IPS-18a (cell line): ENCODE data around the gene MYCL.

ENCODE experiments used
- H3K27ac ChIP-seq: one replicate; pipeline ENCODE4 v1.5.1; 2013; ENCODE audit warnings: low read length
- H3K27me3 ChIP-seq: one replicate; pipeline ENCODE4 v1.6.1; 2013; ENCODE audit warnings: mild to moderate bottlenecking, low read length; ENCODE audit not compliant: control insufficient read depth, insufficient read depth
- H3K36me3 ChIP-seq: one replicate; pipeline ENCODE4 v1.6.1; 2013; ENCODE audit warnings: low read depth, low read length; ENCODE audit not compliant: control insufficient read depth
- H3K4me1 ChIP-seq: one replicate; pipeline ENCODE4 v1.6.1; 2013; ENCODE audit warnings: low read depth, low read length; ENCODE audit not compliant: control insufficient read depth
- H3K4me3 ChIP-seq: one replicate; pipeline ENCODE4 v1.5.1; 2013; ENCODE audit warnings: low read length
- H3K9ac ChIP-seq: one replicate; pipeline ENCODE4 v1.6.1; 2013; ENCODE audit warnings: mild to moderate bottlenecking, low read length, moderate library complexity
- H3K9me3 ChIP-seq: one replicate; pipeline ENCODE4 v1.6.1; 2013; ENCODE audit warnings: low read depth, low read length; ENCODE audit not compliant: control insufficient read depth

MYCL gene

DNA sequence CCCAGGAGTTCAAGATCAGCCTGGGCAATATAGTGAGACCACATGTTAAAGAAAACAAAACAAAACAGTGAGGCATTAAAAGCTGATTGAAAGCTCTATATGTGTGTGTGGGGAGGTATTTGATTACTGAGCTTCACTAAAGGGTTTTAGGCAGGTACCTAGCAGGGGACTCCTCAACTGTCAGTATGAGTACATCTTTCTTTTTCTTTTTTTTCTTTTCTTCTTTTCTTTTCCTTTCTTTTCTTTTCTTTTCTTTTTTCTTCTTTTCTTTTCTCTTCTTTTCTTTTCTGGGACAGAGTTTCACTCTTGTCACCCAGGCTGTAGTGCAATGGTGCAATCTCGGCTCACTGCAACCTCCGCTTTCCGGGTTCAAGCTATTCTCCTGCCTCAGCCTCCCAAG is 8.5 kb upstream of the MYCL start:
- Histone ChIP-seq H3K9me3 (peaks cover 11% of the 10 kb centered on the region), H3K9ac (no peak overlapping the region), H3K4me1 (no peaks in the 10 kb centered on the region), H3K27me3 (no peaks in the 10 kb centered on the region), H3K4me3 (no peak overlapping the region), H3K36me3 (no peaks in the 10 kb centered on the region), H3K27ac (no peak overlapping the region)

DNA sequence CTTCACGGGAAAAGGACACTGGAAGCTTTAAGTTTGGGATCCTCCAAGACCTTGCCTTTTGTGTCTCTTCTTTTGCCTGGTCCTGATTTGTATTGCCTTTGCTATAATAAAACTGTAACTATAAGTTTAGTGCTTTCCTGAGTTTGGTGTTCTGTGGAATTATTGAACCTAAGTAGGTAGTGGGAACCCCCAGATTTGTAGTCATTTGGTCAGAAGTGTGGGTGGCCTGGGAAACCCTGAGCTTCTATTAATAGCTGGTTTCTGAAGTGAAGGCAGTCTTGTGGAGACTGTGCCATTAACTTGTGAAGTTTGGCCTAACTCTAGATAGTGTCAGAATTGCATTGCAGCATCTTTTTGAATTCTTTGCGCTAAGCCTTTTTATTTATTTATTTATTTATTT is 6.8 kb upstream of the MYCL start:
- no peaks in the 10 kb centered on the region for H3K36me3 ChIP-seq
- H3K27ac ChIP-seq, result no peak overlapping the region
- H3K4me1 ChIP-seq, result no peaks in the 10 kb centered on the region
- H3K9ac ChIP-seq, result no peak overlapping the region
- H3K4me3 ChIP-seq, result no peak overlapping the region
- peaks cover 8% of the 10 kb centered on the region for H3K27me3 ChIP-seq
- peaks cover 11% of the 10 kb centered on the region for H3K9me3 ChIP-seq

- H3K27ac ChIP-seq, result no peak overlapping the region
- no peaks in the 10 kb centered on the region for H3K36me3 ChIP-seq
- H3K27me3 ChIP-seq, result peaks cover 15% of the 10 kb centered on the region
- peaks cover 11% of the 10 kb centered on the region for H3K9me3 ChIP-seq
- H3K4me1 ChIP-seq, result no peaks in the 10 kb centered on the region
- H3K9ac ChIP-seq, result no peak overlapping the region
- H3K4me3 ChIP-seq, result no peak overlapping the region
These were observed 6.1 kb upstream of the MYCL start for GRCh38 chr1:39907528-39908453.

DNA sequence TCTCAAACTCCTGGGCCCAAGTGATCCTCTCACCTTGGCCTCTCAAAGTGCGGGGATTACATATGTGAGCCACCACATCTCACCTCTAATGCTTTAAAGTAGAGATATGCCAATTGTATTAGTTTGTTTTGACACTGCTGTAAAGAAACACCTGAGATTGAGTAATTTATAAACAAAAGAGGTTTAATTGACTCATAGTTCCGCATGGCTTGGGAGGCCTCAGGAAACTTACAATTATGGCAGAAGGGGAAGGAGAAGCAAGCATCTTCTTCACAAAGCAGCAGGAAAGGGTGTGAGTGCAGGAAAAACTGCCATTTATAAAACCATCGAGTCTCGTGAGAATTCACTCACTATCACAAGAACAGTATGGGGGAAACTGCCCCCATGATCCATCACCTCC is 3.5 kb upstream of the MYCL start:
- Histone ChIP-seq H3K9me3 (peaks cover 11% of the 10 kb centered on the region), H3K27me3 (peaks cover 27% of the 10 kb centered on the region), H3K4me1 (peaks cover 2% of the 10 kb centered on the region), H3K27ac (no peak overlapping the region), H3K36me3 (no peaks in the 10 kb centered on the region), H3K9ac (no peak overlapping the region), H3K4me3 (no peak overlapping the region)

DNA sequence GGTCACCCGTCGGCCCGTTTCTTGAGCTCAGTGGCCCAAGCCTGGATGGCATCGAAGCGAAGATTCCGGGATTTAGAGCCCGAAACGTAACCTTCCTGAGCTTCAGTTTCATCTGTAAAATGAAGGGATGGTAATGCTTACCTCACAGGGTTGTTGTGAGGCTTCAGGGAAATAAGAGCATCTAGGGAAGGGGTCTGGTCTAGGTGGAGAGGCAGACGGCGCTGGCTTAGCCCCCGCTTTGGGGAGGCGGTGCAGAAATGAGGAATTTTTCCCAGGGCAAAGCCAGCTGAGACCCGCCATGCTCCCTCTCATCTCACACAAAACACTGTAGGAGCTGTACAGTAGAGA is 717 bp upstream of the MYCL start:
- no peak overlapping the region for H3K27ac ChIP-seq
- peak overlapping the region; percentile 25 for H3K9ac ChIP-seq
- no peaks in the 10 kb centered on the region for H3K9me3 ChIP-seq
- H3K4me1 ChIP-seq, result peaks cover 28% of the 10 kb centered on the region
- H3K36me3 ChIP-seq, result no peaks in the 10 kb centered on the region
- peak overlapping the region; percentile 62 for H3K4me3 ChIP-seq
- H3K27me3 ChIP-seq, result peaks cover 32% of the 10 kb centered on the region

DNA sequence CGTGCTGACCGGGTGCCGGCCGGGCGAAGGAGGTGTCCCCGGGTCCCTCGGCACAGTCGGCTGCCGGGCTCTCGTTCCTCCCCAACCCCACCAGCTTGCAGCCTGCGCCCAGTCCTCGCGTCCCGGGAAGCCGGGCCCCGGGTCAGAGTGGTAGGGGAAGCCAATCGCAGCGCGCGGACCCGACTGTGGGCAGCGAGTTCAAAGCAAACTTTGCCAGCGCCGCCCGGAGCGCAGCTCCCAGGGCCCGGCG is 328 bp downstream of the MYCL start:
- Histone ChIP-seq H3K9me3 (no peaks in the 10 kb centered on the region), H3K27ac (no peak overlapping the region), H3K4me1 (peaks cover 38% of the 10 kb centered on the region), H3K9ac (peak overlapping the region; percentile 56), H3K27me3 (peaks cover 32% of the 10 kb centered on the region), H3K36me3 (no peaks in the 10 kb centered on the region), H3K4me3 (peak overlapping the region; percentile 62)

GRCh38 chr1:39900662-39901463 is 854 bp downstream of the MYCL start:
- peak overlapping the region; percentile 56 for H3K9ac ChIP-seq
- no peak overlapping the region for H3K27ac ChIP-seq
- H3K36me3 ChIP-seq, result no peaks in the 10 kb centered on the region
- peaks cover 42% of the 10 kb centered on the region for H3K4me1 ChIP-seq
- peak overlapping the region; percentile 62 for H3K4me3 ChIP-seq
- H3K9me3 ChIP-seq, result no peaks in the 10 kb centered on the region
- H3K27me3 ChIP-seq, result peaks cover 32% of the 10 kb centered on the region

DNA sequence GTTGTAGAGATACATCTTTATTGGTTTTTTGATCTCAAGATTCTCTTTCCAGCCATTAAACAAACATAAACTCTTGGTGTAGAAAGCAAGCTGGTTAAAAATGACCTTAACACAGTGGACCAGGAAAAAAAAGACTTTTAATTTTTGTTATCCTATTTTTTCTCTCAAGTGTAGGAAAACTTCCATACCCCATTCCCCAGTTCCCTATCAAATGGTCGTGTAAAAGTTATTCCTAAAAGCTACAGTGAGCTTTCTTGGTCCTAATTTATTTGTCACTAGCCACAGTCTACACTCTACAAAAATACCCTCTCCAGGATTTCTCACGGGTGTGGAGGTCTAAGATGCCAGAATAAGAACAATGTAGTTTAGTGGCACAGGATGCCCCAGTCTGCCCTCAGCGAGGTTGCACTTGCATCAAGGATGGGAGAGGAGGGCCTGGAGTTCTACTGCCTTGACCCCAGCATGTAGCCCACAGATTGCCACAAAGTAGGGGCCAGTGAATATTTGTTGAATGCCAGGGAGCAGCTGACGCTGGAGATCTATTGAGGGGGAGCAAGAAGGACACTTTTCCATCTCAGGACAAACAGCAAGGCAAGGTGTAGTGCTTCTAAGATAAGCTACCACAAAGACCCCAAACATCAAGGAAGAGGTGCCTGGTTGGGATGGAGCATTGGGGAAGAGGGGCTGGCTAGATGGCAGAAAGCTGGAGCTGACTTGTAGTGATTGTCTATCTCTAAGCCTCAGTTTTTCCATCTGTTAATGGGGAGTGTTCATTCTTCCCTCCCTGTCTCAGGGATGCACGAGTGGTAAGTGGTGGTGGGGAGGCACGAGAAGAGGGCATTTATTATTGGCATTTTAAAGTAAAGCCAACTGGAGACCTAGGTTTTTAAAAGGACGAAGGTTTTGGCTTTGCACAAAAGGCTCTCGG is 1.8 kb downstream of the MYCL start:
- Histone ChIP-seq H3K4me1 (peaks cover 45% of the 10 kb centered on the region), H3K27ac (no peak overlapping the region), H3K4me3 (peak overlapping the region; percentile 62), H3K36me3 (no peaks in the 10 kb centered on the region), H3K27me3 (peaks cover 32% of the 10 kb centered on the region), H3K9me3 (no peaks in the 10 kb centered on the region), H3K9ac (peak overlapping the region; percentile 56)

GRCh38 chr1:39898648-39899603 is 2.8 kb downstream of the MYCL start:
- peak overlapping the region; percentile 73 for H3K27ac ChIP-seq
- peak overlapping the region; percentile 62 for H3K4me3 ChIP-seq
- no peaks in the 10 kb centered on the region for H3K36me3 ChIP-seq
- peaks cover 27% of the 10 kb centered on the region for H3K27me3 ChIP-seq
- no peaks in the 10 kb centered on the region for H3K9me3 ChIP-seq
- peaks cover 50% of the 10 kb centered on the region for H3K4me1 ChIP-seq
- H3K9ac ChIP-seq, result peak overlapping the region; percentile 67

DNA sequence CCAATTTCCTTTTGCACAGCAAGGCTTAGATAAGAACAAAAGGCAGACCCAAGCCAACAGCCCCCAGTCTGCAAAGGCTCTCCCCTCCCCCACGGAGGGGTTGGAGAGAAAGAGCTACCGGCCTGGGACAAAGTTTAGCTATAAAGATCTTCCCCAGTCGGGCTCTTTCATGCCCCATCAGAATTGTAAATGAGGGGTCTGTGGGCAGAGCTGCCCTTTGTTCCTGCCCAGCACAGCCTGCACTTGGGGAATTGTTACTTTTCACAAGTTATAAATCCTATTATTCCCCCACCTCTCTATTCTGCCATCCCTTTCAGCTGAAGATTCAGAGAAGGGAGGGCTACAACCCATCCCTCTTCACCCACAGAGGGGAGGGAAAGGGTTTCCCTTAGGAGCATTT is 3.5 kb downstream of the MYCL start:
- H3K4me1 ChIP-seq, result peaks cover 57% of the 10 kb centered on the region
- H3K4me3 ChIP-seq, result peak overlapping the region; percentile 55
- H3K27me3 ChIP-seq, result peaks cover 20% of the 10 kb centered on the region
- no peaks in the 10 kb centered on the region for H3K9me3 ChIP-seq
- peak overlapping the region; percentile 67 for H3K9ac ChIP-seq
- H3K36me3 ChIP-seq, result no peaks in the 10 kb centered on the region
- H3K27ac ChIP-seq, result peak overlapping the region; percentile 73
